Hair follicle dermal papilla cell (primary cell): ENCODE measurements around the gene LRIT2. TPM values are rescaled to one million over a fixed set of nuclear protein-coding genes. Genes with fewer than 3 reads are reported as not detected.

ENCODE experiments used
- total RNA-seq: library from RNA; depleted of rRNA; stranded (reverse); fragments of >200 nt; gene quantifications from 2 replicates; pipeline ENCODE4 v1.2.3, GENCODE V29; 2012

LRIT2 gene
- not detected in 2 replicates for total RNA-seq

GRCh38 chr10:84225427-84226173 is at the start of gene LRIT2:
Gene LRIT2 (minus strand): TSS chr10:84225544. CDS start chr10:84225520, 24 bp downstream.

GRCh38 chr10:84244651-84245270 is 19.4 kb upstream of the LRIT2 start, which contains the start of gene RGR:
Gene RGR (plus strand): TSS chr10:84245053. CDS start chr10:84245091, 38 bp downstream.

GRCh38 chr10:84241185-84241790 is 15.9 kb upstream of the LRIT2 start, which contains the start of gene LRIT1:
Gene LRIT1 (minus strand): TSS chr10:84241546. CDS start chr10:84241439, 107 bp downstream.

GRCh38 chr10:84194424-84195043 is 30.8 kb downstream of the LRIT2 start, which contains the start of gene CDHR1:
Gene CDHR1 (plus strand): TSS chr10:84194537. CDS start chr10:84194761, 224 bp downstream.

GRCh38 chr10:84173501-84173929 is 51.8 kb downstream of the LRIT2 start, which contains the start of gene GPR15LG:
Gene GPR15LG (plus strand): TSS chr10:84173801. CDS start chr10:84173852, 51 bp downstream.

Other genes with a start within 250 kb of the LRIT2 start
- 118 and 129 TPM in 2 replicates for gene GHITM, start 86.0 kb downstream of the LRIT2 start, total RNA-seq
- not detected in 2 replicates for gene GPR15LG, start 51.7 kb downstream of the LRIT2 start, total RNA-seq
- gene CDHR1, start 31.0 kb downstream of the LRIT2 start, total RNA-seq: under 0.01 and 0.12 TPM in 2 replicates
- not detected in 2 replicates for gene LRIT1, start 16.0 kb upstream of the LRIT2 start, total RNA-seq
- not detected in 2 replicates for gene RGR, start 19.5 kb upstream of the LRIT2 start, total RNA-seq
- gene CCSER2, start 103.0 kb upstream of the LRIT2 start, total RNA-seq: 49.7 and 52.6 TPM in 2 replicates